GM23338 (cell line): ENCODE results near the gene SULF2. TPM values are rescaled to one million over a fixed set of nuclear protein-coding genes. Genes with fewer than 3 reads are reported as not detected.

Experiments used
- ATAC-seq: fragments of 200-7000 bp; cut with Tn5 transposase; 3 replicates; pipeline ENCODE4 v1.9.1; 2020
- DNase-seq: peaks from one replicate; pipeline ENCODE4 v3.0.0-alpha.2; 2015; ENCODE audit warnings: low spot score
- H2AFZ ChIP-seq: fragments of 200-600 bp; sonication (generic); 2 replicates; pipeline ENCODE4 v1.8.0; 2016; ENCODE audit warnings: antibody characterized with exemption, mild to moderate bottlenecking, moderate library complexity
- H3F3A ChIP-seq: fragments of 200-600 bp; sonication (generic); replicated peaks from 2 replicates; pipeline ENCODE4 v1.8.0; 2017; ENCODE audit warnings: antibody characterized with exemption, mixed run types, low read depth
- H3K27ac ChIP-seq: fragments of 200-600 bp; sonication (generic); 2 replicates; pipeline ENCODE4 v1.6.1; 2016; ENCODE audit warnings: low read depth
- H3K27me3 ChIP-seq: fragments of 200-600 bp; sonication (generic); 2 replicates; pipeline ENCODE4 v1.8.0; 2016; ENCODE audit warnings: mild to moderate bottlenecking, mixed run types, moderate library complexity; ENCODE audit not compliant: insufficient read depth
- H3K36me3 ChIP-seq: fragments of 200-600 bp; sonication (generic); 2 replicates; pipeline ENCODE4 v1.8.0; 2016; ENCODE audit warnings: mild to moderate bottlenecking; ENCODE audit not compliant: insufficient read depth
- H3K4me1 ChIP-seq: fragments of 200-600 bp; sonication (generic); 2 replicates; pipeline ENCODE4 v1.8.0; 2016; ENCODE audit warnings: mild to moderate bottlenecking, moderate library complexity; ENCODE audit not compliant: insufficient read depth
- H3K4me2 ChIP-seq: fragments of 200-600 bp; sonication (generic); 2 replicates; pipeline ENCODE4 v1.7.1; 2017; ENCODE audit warnings: mixed run types
- H3K4me3 ChIP-seq: fragments of 200-600 bp; sonication (generic); 2 replicates; pipeline ENCODE4 v1.6.1; 2016; ENCODE audit warnings: mixed run types
- H3K79me2 ChIP-seq: fragments of 200-600 bp; sonication (generic); replicated peaks from 2 replicates; pipeline ENCODE4 v1.8.0; 2017; ENCODE audit warnings: mild to moderate bottlenecking; ENCODE audit not compliant: insufficient read depth
- H3K9me2 ChIP-seq: fragments of 200-600 bp; sonication (generic); 2 replicates; pipeline ENCODE4 v1.8.0; 2017; ENCODE audit not compliant: insufficient read depth
- H4K20me1 ChIP-seq: fragments of 200-600 bp; sonication (generic); replicated peaks from 2 replicates; pipeline ENCODE4 v1.8.0; 2017; ENCODE audit warnings: mild to moderate bottlenecking; ENCODE audit not compliant: insufficient read depth
- H3K27ac Mint-ChIP-seq: 2 replicates; pipeline ENCODE4 v1.8.0; 2020; ENCODE audit warnings: inconsistent platforms, mild to moderate bottlenecking, moderate library complexity, mixed read lengths
- H3K27me3 Mint-ChIP-seq: 3 replicates; pipeline ENCODE4 v1.8.0; 2022; ENCODE audit warnings: low read depth, mild to moderate bottlenecking, moderate library complexity, mixed read lengths, inconsistent platforms; ENCODE audit not compliant: insufficient read depth, poor library complexity
- H3K36me3 Mint-ChIP-seq: 3 replicates; pipeline ENCODE4 v1.8.0; 2021; ENCODE audit warnings: low read depth, mild to moderate bottlenecking, inconsistent platforms, moderate library complexity, mixed read lengths
- H3K4me1 Mint-ChIP-seq: 3 replicates; pipeline ENCODE4 v1.8.0; 2020; ENCODE audit warnings: mild to moderate bottlenecking, inconsistent platforms, mixed read lengths
- H3K4me3 Mint-ChIP-seq: 3 replicates; pipeline ENCODE4 v1.8.0; 2021; ENCODE audit warnings: moderate library complexity, mild to moderate bottlenecking, inconsistent platforms, mixed read lengths
- H3K9me3 Mint-ChIP-seq: 3 replicates; pipeline ENCODE4 v1.8.0; 2020; ENCODE audit warnings: moderate library complexity, mild to moderate bottlenecking, inconsistent platforms, mixed read lengths
- CREB1 ChIP-seq: fragments of 250-450 bp; sonication (Bioruptor Pico); IDR thresholded peaks from 2 replicates; pipeline ENCODE4 v1.5.0; 2020; ENCODE audit warnings: low read depth, mild to moderate bottlenecking, moderate library complexity
- CTCF ChIP-seq, 2 experiments: fragments of 200-600 bp in 1 of 2; sonication (generic) in 1 of 2; conservative IDR thresholded peaks; 2 replicates each; pipeline versions ENCODE4 v1.5.1 to v1.6.1; 2016 to 2017; ENCODE audit warnings: antibody characterized with exemption in 2 of 2, low read depth in 2 of 2, mild to moderate bottlenecking in 2 of 2, moderate library complexity in 1 of 2
- ETS1 ChIP-seq: IDR thresholded peaks from 2 replicates; pipeline ENCODE4 v1.6.1; 2016; ENCODE audit warnings: antibody characterized with exemption
- EZH2 ChIP-seq: fragments of 200-600 bp; sonication (generic); IDR thresholded peaks from one replicate; pipeline ENCODE4 v1.8.0; 2017; ENCODE audit warnings: antibody characterized with exemption, mild to moderate bottlenecking, low read depth; ENCODE audit not compliant: unreplicated experiment
- EZH2phosphoT487 ChIP-seq: fragments of 200-600 bp; sonication (generic); IDR thresholded peaks from one replicate; pipeline ENCODE4 v1.8.1; 2018; ENCODE audit warnings: antibody characterized with exemption; ENCODE audit not compliant: unreplicated experiment
- JUNB ChIP-seq: IDR thresholded peaks from one replicate; pipeline ENCODE4 v1.6.1; 2016; ENCODE audit warnings: antibody characterized with exemption; ENCODE audit not compliant: unreplicated experiment
- NANOG ChIP-seq: IDR thresholded peaks from 2 replicates; pipeline ENCODE4 v1.6.1; 2016; ENCODE audit warnings: antibody characterized with exemption, borderline replicate concordance
- POLR2AphosphoS5 ChIP-seq: IDR thresholded peaks from 2 replicates; pipeline ENCODE4 v1.6.1; 2016; ENCODE audit warnings: antibody characterized with exemption, low read depth
- STAT1 ChIP-seq: IDR thresholded peaks from one replicate; pipeline ENCODE4 v1.6.1; 2016; ENCODE audit warnings: antibody characterized with exemption; ENCODE audit not compliant: unreplicated experiment
- ZNF114 ChIP-seq: fragments of 250-450 bp; sonication (Bioruptor Pico); IDR thresholded peaks from 2 replicates; pipeline ENCODE4 v1.5.0; 2020; ENCODE audit warnings: mild to moderate bottlenecking, moderate library complexity
- ZNF331 ChIP-seq: fragments of 250-450 bp; sonication (Bioruptor Pico); IDR thresholded peaks from 2 replicates; pipeline ENCODE4 v1.5.0; 2020; ENCODE audit warnings: low read depth, mild to moderate bottlenecking, moderate library complexity
- polyA plus RNA-seq: library from polyadenylated mRNA; unstranded; fragments of >200 nt; fragmentation: Nextera tagmentation; extraction: Ambion mirVana; gene quantifications from 2 replicates; pipeline ENCODE4 v1.2.1, GENCODE V29; 2016
- total RNA-seq: library from RNA; depleted of rRNA; stranded (reverse); fragments of >200 nt; shearing (Covaris generic); gene quantifications from 2 replicates; pipeline ENCODE4 v1.2.3, GENCODE V29; 2014

Gene SULF2
- total and polyA plus RNA-seq, 2 experiments from 2014 or later, result 9.5 to 20.7 TPM

- DNase-seq (peak; percentile 84), ATAC-seq (peak; percentile 83)
- Histone ChIP-seq H4K20me1 (no peaks in the 10 kb centered on the region; the same call in 1 of the 2 replicates), H3K9me2 (no peaks in the 10 kb centered on the region), H3F3A (no peaks in the 10 kb centered on the region), H3K36me3 (no peaks in the 10 kb centered on the region), H3K4me3 (no peak overlapping the region), H3K4me1 (peaks cover 5% of the 10 kb centered on the region; the same call in 1 of the 2 replicates), H2AFZ (no peak overlapping the region), H3K27ac (no peak overlapping the region), H3K79me2 (no peaks in the 10 kb centered on the region), H3K27me3 (no peaks in the 10 kb centered on the region), H3K4me2 (no peak overlapping the region)
- Mint-ChIP-seq H3K4me1 (peaks cover 20% of the 10 kb centered on the region), H3K9me3 (no peaks in the 10 kb centered on the region; the same call in 2 of the 3 replicates), H3K4me3 (no peak overlapping the region), H3K27ac (no peak overlapping the region), H3K27me3 (peaks cover 4% of the 10 kb centered on the region), H3K36me3 (no peaks in the 10 kb centered on the region)
- no peak for TF ChIP-seq JUNB
- TF ChIP-seq EZH2, result no peak
- no peak for TF ChIP-seq ETS1
- TF ChIP-seq CTCF (conservative IDR thresholded peaks at IDR 0.05; ENCODE audit: low read depth in 2 of 2), result peak; percentile 44 to 70
- no peak for TF ChIP-seq ZNF331
- no peak for TF ChIP-seq EZH2phosphoT487
- no peak for TF ChIP-seq STAT1
- no peak for TF ChIP-seq POLR2AphosphoS5
- no peak for TF ChIP-seq ZNF114 (CRISPR knock-in tag)
Observed at GRCh38 chr20:47676219-47676721, 109.0 kb downstream of the SULF2 start.

GRCh38 chr20:47675190-47676142 lies 109.8 kb downstream of the SULF2 start:
- H3K27ac ChIP-seq, result no peak overlapping the region
- peaks cover 20% of the 10 kb centered on the region for H3K4me1 Mint-ChIP-seq
- no peaks in the 10 kb centered on the region for H3K36me3 ChIP-seq
- TF ChIP-seq ZNF114 (CRISPR knock-in tag) (no peak), NANOG (no peak), POLR2AphosphoS5 (no peak), CREB1 (no peak), EZH2phosphoT487 (no peak), ETS1 (no peak), STAT1 (no peak), EZH2 (no peak)

More at GRCh38 chr20:47675190-47676142, 109.8 kb downstream of the SULF2 start:
- DNase-seq, result peak; percentile 47
- Mint-ChIP-seq H3K4me3 (no peak overlapping the region), H3K27me3 (peaks cover 6% of the 10 kb centered on the region), H3K36me3 (no peaks in the 10 kb centered on the region), H3K27ac (peak overlapping the region; percentile 67; the same call in 1 of the 2 replicates), H3K9me3 (no peaks in the 10 kb centered on the region; the same call in 2 of the 3 replicates)
- no peak overlapping the region for H3K4me2 ChIP-seq
- H3K79me2 ChIP-seq, result no peaks in the 10 kb centered on the region
- H3K4me3 ChIP-seq, result no peak overlapping the region
- ATAC-seq, result peak; percentile 54
- no peaks in the 10 kb centered on the region for H3K27me3 ChIP-seq
- peaks cover 5% of the 10 kb centered on the region; the same call in 1 of the 2 replicates for H3K4me1 ChIP-seq
- H3F3A ChIP-seq, result no peaks in the 10 kb centered on the region
- H4K20me1 ChIP-seq, result no peaks in the 10 kb centered on the region; the same call in 1 of the 2 replicates
- H3K9me2 ChIP-seq, result no peaks in the 10 kb centered on the region
- H2AFZ ChIP-seq, result no peak overlapping the region
